ENCODE results near the gene NEURL1B.

GRCh38 chr5:172685091-172685490, 44.0 kb downstream of the NEURL1B start:
- TF ChIP-seq YY1 (IDR thresholded peaks at IDR 0.05; ENCODE audit: insufficient read depth, insufficient read length), result no peak
- TF ChIP-seq SUZ12 (IDR thresholded peaks at IDR 0.05; ENCODE audit: extremely low read depth, insufficient read depth, insufficient read length), result no peak
